HG02759 (cell line): ENCODE measurements around the gene C5orf15.
A peak's percentile ranks its signal among the peaks of the same experiment; 100 is the strongest.
"Not testable (repeated sequence)": the region's sequence is repeated elsewhere in the genome, so short reads cannot be mapped to it uniquely, and the experiment has no call there.

Experiments
- ATAC-seq: cut with Tn5 transposase; IDR thresholded peaks from one replicate; pipeline ENCODE4 v1.9.1; 2021; ENCODE audit warnings: mild to moderate bottlenecking, moderate library complexity; ENCODE audit not compliant: unreplicated experiment

C5orf15 gene

GRCh38 chr5:133994297-133994989, 26.0 kb upstream of the C5orf15 start:
- no peak for ATAC-seq

GRCh38 chr5:133993185-133993936, 24.9 kb upstream of the C5orf15 start:
- ATAC-seq = no peak

- no peak for ATAC-seq
These were observed 24.2 kb upstream of the C5orf15 start for GRCh38 chr5:133992429-133993155.

GRCh38 chr5:133991171-133991910, 22.9 kb upstream of the C5orf15 start:
- ATAC-seq = no peak

- no peak for ATAC-seq
These were observed 22.0 kb upstream of the C5orf15 start for GRCh38 chr5:133990396-133990795.

GRCh38 chr5:133985540-133986180, 17.2 kb upstream of the C5orf15 start:
- ATAC-seq = no peak

GRCh38 chr5:133983674-133984073, 15.2 kb upstream of the C5orf15 start:
- ATAC-seq = no peak

GRCh38 chr5:133981714-133982113, 13.3 kb upstream of the C5orf15 start:
- no peak for ATAC-seq

GRCh38 chr5:133980652-133981051, 12.2 kb upstream of the C5orf15 start:
- no peak for ATAC-seq

- ATAC-seq = no peak
These were observed 10.5 kb upstream of the C5orf15 start for GRCh38 chr5:133978943-133979342.

GRCh38 chr5:133977858-133978257, 9.4 kb upstream of the C5orf15 start:
- ATAC-seq = no peak

GRCh38 chr5:133977161-133977787, 8.8 kb upstream of the C5orf15 start:
- peak; percentile 72 for ATAC-seq

GRCh38 chr5:133975546-133975945, 7.1 kb upstream of the C5orf15 start:
- ATAC-seq = not testable (repeated sequence)

- no peak for ATAC-seq
These were observed 5.7 kb upstream of the C5orf15 start for GRCh38 chr5:133974142-133974541.

- no peak for ATAC-seq
These were observed 2.0 kb upstream of the C5orf15 start for GRCh38 chr5:133970325-133970909.

GRCh38 chr5:133969654-133970324, 1.4 kb upstream of the C5orf15 start:
- no peak for ATAC-seq

- ATAC-seq = peak; percentile 5
These were observed 674 bp downstream of the C5orf15 start for GRCh38 chr5:133967698-133968203.

GRCh38 chr5:133967124-133967523, 1.3 kb downstream of the C5orf15 start:
- ATAC-seq = no peak

- ATAC-seq = no peak
These were observed 2.3 kb downstream of the C5orf15 start for GRCh38 chr5:133966090-133966489.
